ENCODE results near the gene LRRC8E. TPM values are rescaled to one million over a fixed set of nuclear protein-coding genes. Genes with fewer than 3 reads are reported as not detected.

The LRRC8E gene
- total RNA-seq, result 1 to 10 TPM in 1 of 2 donors, under 1 TPM in 1; 0.79 to 1.4 TPM
- 0.92 TPM for polyA plus RNA-seq (ENCODE audit: insufficient read depth, low read depth, low replicate concordance)
- long read RNA-seq, donor 1, result 0 reads
- long read RNA-seq, donor 2, result 0 reads

DNA sequence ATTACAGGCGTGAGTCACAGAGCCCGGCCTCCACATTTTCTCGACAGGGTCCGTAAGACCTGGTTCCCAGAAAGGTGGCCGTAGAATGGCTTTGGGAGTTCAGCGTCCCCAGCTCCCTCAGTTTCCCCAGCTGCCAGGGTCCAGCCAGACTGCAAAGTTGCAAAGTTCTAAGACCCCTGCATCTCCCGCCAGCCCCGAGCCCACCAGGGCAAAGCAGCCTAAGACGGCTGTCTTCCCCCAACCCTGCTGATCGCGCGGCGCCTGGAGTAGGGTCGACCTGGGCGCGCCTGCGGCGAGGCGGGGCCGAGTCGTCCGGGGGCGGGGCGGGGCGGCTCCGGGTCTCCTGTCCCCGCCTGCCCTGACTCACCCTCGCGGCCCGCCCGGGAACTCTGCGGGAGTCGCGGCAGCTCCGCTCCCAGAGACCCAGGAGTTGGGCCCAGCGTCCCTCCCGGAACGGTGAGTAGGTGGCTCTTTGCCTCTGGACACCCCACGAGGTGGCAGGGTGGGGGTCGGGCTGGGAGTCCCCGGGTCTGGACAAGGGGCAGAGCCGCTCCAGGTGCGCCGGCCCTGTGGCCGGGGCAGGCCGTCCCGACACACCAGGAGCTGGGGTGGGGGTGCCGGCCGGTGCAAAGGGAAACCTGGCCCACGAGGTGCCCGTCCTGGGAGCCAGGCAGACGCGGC, at the start of gene LRRC8E:
Gene LRRC8E, plus strand, starts transcription at position 366 of the 681 bp plus-strand sequence. CDS start 7,094 bp downstream, outside the sequence.
- DNase-seq, result no peak

DNA sequence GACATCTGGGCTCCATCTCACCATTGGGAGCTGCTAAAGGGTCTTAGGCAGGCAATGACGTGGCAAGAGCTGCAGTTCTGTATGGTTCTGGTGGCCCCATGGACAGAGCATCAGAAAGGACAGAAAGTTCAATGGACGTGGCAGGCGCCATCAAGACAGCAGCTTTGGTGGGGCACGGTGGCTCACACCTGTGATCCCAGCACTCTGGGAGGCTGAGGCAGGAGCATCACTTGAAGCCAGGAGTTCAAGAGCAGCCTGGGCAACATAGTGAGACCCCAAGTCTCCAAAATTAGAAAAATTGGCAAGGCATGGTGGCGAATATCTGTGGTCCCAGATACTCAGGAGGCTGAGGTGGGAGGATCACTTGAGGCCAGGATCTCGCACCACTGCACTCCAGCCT, 48.8 kb upstream of the LRRC8E start:
- DNase-seq, result no peak
- Histone ChIP-seq H3K36me3 (ENCODE audit: low read depth, missing control alignments) (no peaks in the 10 kb centered on the region), H3K4me1 (no peaks in the 10 kb centered on the region), H3K27me3 (no peaks in the 10 kb centered on the region), H3K27ac (no peak overlapping the region), H3K9me3 (no peaks in the 10 kb centered on the region), H3K4me3 (no peak overlapping the region)
- intact Hi-C loops (cut with DNase I; ENCODE audit: low total_unique reads), result no loop called here
- TF ChIP-seq, protein P1, sequence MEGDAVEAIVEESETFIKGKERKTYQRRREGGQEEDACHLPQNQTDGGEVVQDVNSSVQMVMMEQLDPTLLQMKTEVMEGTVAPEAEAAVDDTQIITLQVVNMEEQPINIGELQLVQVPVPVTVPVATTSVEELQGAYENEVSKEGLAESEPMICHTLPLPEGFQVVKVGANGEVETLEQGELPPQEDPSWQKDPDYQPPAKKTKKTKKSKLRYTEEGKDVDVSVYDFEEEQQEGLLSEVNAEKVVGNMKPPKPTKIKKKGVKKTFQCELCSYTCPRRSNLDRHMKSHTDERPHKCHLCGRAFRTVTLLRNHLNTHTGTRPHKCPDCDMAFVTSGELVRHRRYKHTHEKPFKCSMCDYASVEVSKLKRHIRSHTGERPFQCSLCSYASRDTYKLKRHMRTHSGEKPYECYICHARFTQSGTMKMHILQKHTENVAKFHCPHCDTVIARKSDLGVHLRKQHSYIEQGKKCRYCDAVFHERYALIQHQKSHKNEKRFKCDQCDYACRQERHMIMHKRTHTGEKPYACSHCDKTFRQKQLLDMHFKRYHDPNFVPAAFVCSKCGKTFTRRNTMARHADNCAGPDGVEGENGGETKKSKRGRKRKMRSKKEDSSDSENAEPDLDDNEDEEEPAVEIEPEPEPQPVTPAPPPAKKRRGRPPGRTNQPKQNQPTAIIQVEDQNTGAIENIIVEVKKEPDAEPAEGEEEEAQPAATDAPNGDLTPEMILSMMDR (IDR thresholded peaks at IDR 0.05), result no peak
- WGBS, 2 donors, result 91 to 95% methylated on average over 2 to 6 of the region's 6 CpGs

More for the DNA sequence above, at the start of gene LRRC8E:
- TF ChIP-seq, protein P1 (IDR thresholded peaks at IDR 0.05), result no peak
- no peak for TF ChIP-seq POLR2A (IDR thresholded peaks at IDR 0.05)
- Histone ChIP-seq H3K27ac (no peak within 1 kb of the TSS), H3K36me3 (ENCODE audit: low read depth, missing control alignments) (no peaks in the 10 kb centered on the region), H3K4me3 (peak within 1 kb of the TSS in 1 of 2 donors; percentile 35), H3K4me1 (no peaks in the 10 kb centered on the region), H3K27me3 (no peaks in the 10 kb centered on the region), H3K9me3 (no peaks in the 10 kb centered on the region)
- intact Hi-C loops (cut with DNase I; ENCODE audit: low total_unique reads), result no loop called here
- WGBS, 2 donors, result 10 to 23% methylated on average over 17 to 47 of the region's 53 CpGs

DNA sequence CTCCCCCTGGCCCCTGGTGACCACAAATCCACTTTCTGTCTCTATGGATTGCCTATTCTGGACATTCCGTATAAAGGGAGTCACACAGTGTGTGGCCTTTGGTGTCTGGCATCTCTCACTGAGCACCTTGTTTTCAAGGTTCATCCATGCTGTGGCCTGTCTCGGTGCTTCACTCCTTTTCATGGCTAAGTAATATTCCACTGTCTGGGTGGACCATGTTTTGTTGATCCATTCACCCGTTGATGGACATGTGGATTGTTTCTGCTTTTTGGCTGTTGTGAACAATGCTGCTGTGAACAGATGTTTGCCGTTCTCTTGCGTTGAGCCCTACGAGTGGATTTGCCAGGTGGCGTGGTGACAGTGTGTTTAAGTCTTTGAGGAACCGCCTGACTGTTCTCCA, 47.7 kb upstream of the LRRC8E start:
- H3K36me3 ChIP-seq (ENCODE audit: low read depth, missing control alignments), result no peaks in the 10 kb centered on the region
- no peaks in the 10 kb centered on the region for H3K27me3 ChIP-seq
- H3K27ac ChIP-seq, result no peak overlapping the region
- no peaks in the 10 kb centered on the region for H3K4me1 ChIP-seq
- TF ChIP-seq, protein P1 (IDR thresholded peaks at IDR 0.05), result no peak
- no peak for TF ChIP-seq POLR2A (IDR thresholded peaks at IDR 0.05)
- DNase-seq, result no peak
- no peak overlapping the region for H3K4me3 ChIP-seq
- no peaks in the 10 kb centered on the region for H3K9me3 ChIP-seq
- intact Hi-C loops (cut with DNase I; ENCODE audit: low total_unique reads), result no loop called here
- 84 to 89% methylated on average over 8 of the region's 8 CpGs for WGBS, 2 donors

DNA sequence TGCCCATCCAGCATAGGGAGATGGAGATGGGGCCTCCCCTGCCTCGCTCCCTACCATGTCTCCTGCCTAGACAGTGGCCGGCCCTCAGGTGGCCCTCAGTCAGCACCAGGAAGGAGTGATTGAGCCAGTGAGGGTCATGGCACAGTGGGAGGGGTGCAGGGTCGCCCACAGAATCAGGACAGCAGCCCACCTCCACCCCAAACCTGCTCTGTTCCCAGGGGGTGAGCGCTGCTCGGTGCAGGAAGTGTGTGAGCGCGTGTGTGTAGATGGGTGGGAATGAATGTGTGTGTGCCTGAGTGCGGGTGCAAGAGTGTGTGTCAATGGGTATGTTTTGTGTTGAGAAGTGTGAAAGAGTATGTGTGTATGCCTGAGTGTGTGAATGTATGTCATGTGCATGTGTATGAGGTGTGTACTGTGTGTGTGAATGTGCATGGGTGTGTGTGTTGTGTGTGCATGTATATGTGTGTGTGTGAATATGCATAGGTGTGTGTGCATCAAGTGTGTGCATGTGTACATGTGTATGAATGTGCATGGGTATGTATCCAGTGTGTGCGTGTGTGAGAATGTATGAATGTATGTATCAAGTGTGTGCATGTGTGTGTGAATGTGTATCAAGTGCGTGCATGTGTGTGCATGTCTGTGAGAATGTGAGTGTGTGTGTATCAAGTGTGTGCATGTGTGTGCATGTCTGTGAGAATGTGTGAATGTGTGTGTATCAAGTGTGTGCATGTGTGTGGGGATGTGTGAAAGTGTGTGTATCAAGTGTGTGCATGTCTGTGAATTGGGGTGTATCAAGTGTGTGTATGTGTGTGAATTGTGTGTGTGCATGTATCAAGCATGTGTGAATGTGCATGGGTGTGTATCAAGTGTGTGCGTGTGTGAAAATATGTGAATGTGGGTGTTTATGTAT, 46.3 kb upstream of the LRRC8E start:
- Histone ChIP-seq H3K36me3 (ENCODE audit: low read depth, missing control alignments) (no peaks in the 10 kb centered on the region), H3K4me1 (no peaks in the 10 kb centered on the region), H3K4me3 (no peak overlapping the region), H3K27me3 (no peaks in the 10 kb centered on the region), H3K27ac (no peak overlapping the region), H3K9me3 (no peaks in the 10 kb centered on the region)
- DNase-seq, result no peak
- WGBS, 2 donors, result 71 to 74% methylated on average over 10 to 11 of the region's 11 CpGs
- no peak for TF ChIP-seq POLR2A (IDR thresholded peaks at IDR 0.05)
- TF ChIP-seq, protein P1 (IDR thresholded peaks at IDR 0.05), result no peak
- intact Hi-C loops (cut with DNase I; ENCODE audit: low total_unique reads), result no loop called here
